Mammary microvascular endothelial cell (primary cell): Measurements from ENCODE around the gene STK11. TPM values are rescaled to one million over a fixed set of nuclear protein-coding genes. Genes with fewer than 3 reads are reported as not detected.

Experiments
- total RNA-seq: library from RNA; depleted of rRNA; stranded (reverse); fragments of >200 nt; gene quantifications from 2 replicates; pipeline ENCODE4 v1.2.3, GENCODE V29; 2015

STK11 gene
- 73.8 and 83.4 TPM in 2 replicates for total RNA-seq

DNA sequence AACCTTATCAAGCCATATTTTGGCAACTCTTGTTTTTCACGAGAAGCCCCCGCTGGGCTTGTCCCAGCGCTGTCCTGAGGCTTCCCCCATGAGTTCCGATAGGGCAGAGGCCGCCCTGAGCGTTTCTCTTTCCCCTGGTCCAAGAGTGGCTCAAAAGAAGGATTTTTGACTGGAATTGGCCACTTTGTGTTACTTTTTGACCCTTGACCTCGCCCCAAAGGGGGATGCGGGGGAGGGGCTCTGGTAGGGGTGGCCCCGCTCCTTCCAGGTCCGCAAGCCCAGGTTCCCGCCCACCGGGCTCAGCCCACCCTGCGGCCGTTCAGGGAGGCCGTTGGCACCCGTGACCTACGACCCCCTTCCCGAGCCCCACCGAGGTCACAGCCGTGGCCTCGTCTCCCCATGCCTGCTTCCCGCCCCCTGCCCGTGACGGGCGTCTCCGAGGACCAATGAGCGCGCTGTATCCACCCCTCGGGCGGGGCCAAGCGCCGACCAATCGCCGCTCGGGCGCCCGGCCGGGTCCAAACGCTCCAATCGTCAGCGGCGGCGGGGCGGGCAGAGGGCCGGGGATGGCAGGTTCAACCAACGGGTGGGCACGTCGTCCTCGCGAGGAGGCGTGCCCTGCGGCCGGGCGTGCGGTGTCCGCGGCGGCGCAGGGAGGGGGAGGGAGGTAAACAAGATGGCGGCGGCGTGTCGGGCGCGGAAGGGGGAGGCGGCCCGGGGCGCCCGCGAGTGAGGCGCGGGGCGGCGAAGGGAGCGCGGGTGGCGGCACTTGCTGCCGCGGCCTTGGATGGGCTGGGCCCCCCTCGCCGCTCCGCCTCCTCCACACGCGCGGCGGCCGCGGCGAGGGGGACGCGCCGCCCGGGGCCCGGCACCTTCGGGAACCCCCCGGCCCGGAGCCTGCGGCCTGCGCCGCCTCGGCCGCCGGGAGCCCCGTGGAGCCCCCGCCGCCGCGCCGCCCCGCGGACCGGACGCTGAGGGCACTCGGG, at the start of gene STK11:
TSS of gene STK11 (plus strand) at position 665 of the 986 bp plus-strand sequence. CDS start 1,136 bp downstream, outside the sequence.

DNA sequence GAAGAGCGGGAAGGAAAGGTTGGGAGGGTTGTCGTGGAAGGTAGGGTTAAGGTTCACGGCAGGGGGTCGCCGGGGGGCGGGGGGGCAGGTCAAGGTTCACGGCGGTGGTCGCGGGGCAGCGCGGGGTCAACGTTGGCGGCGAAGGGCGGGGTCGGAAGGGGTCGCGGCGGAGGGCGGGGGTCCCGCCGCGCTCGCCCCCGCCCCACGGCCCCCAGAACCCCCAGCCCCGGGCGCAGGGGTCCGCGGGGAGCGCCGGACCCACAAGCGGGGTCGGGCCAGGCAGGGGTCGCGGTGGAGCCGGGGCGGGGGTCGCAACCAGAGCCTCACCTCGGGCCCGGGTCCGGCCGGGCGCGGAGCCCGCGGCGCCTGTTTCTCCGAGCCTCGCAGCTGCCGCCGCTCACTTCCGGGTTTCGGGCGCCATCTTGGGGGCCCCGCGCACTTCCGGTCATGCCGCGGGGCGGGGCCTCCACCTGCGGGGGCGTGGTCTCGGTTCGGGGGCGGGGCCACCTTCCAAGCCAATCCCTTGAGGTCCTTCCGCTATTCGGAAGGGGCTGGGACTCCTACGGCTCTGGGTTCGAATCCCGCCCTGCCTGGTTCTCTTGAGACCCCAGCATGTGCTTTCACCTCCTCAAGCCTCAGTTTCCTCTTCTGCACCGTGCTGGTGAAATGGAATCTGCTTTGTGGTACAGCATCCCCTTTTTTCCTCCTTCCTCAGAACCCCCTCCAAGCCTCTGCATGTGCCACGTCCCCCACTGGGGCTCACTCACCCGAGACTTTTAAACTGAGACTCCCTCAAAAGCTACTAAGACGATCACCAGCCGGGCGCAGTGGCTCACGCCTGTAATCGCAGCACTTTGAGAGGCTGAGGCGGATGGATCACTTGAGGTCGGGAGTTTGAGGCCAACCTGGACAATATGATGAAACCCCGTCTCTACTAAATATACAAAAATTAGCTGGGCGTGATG, 31.5 kb upstream of the STK11 start, which contains the start of gene SBNO2:
TSS of gene SBNO2 (minus strand) at position 424 of the 965 bp plus-strand sequence. CDS start 19,992 bp downstream, outside the sequence.

GRCh38 chr19:1237754-1238368, 32.3 kb downstream of the STK11 start, which contains the start of gene CBARP:
Gene CBARP (minus strand): TSS chr19:1238005. CDS start chr19:1236100, 1,905 bp downstream.

GRCh38 chr19:1241417-1242095, 36.0 kb downstream of the STK11 start, which contains the start of gene ATP5F1D:
Gene ATP5F1D (plus strand): TSS chr19:1241751. CDS start chr19:1241851, 100 bp downstream.

GRCh38 chr19:1248139-1248785, 42.7 kb downstream of the STK11 start, which contains the start of gene MIDN:
Gene MIDN (plus strand): TSS chr19:1248583. CDS start chr19:1250297, 1,714 bp downstream.

DNA sequence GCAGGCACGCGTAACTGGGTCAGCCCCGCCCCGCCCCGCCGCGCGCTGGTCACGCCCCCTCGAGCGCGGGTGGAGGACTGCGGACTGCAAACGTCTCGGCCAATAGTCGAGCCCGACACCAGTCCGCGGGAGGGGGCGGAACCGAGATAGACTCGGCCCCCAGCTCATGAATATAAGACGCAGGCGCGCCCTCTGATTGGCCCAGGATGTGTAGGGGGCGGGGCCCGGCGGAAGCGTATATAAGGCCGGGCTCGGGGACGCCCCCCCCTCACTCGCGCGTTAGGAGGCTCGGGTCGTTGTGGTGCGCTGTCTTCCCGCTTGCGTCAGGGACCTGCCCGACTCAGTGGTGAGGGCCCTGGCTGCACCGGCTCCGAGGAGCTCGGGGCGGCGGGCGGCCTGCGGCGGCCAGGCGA, 63.5 kb downstream of the STK11 start, which contains the start of gene CIRBP:
TSS of gene CIRBP (plus strand) at position 268 of the 413 bp plus-strand sequence. CDS start 1,602 bp downstream, outside the sequence.

GRCh38 chr19:1275260-1275975, 69.8 kb downstream of the STK11 start, which contains the start of gene FAM174C:
Gene FAM174C (plus strand): TSS chr19:1275530. CDS start chr19:1275550, 20 bp downstream.

Other genes starting within 250 kb of the STK11 start
- 69.5 and 80.6 TPM in 2 replicates for gene WDR18, start 221.4 kb upstream of the STK11 start, total RNA-seq
- gene GRIN3B, start 205.4 kb upstream of the STK11 start, total RNA-seq, result 0.53 and 2.6 TPM in 2 replicates
- gene TMEM259, start 184.7 kb upstream of the STK11 start, total RNA-seq, result 144 and 147 TPM in 2 replicates
- not detected in 2 replicates for gene RNU6-2, start 184.3 kb upstream of the STK11 start, total RNA-seq
- gene CNN2, start 179.2 kb upstream of the STK11 start, total RNA-seq, result 166 and 189 TPM in 2 replicates
- gene ABCA7, start 165.7 kb upstream of the STK11 start, total RNA-seq, result 6.1 and 13.3 TPM in 2 replicates
- gene ARHGAP45, start 138.6 kb upstream of the STK11 start, total RNA-seq, result 43.0 and 45.8 TPM in 2 replicates
- gene POLR2E, start 110.4 kb upstream of the STK11 start, total RNA-seq, result 352 and 370 TPM in 2 replicates
- gene GPX4, start 101.8 kb upstream of the STK11 start, total RNA-seq, result 881 and 907 TPM in 2 replicates
- gene SBNO2, start 31.5 kb upstream of the STK11 start, total RNA-seq, result 38.8 and 42.5 TPM in 2 replicates
- 1.9 and 3.1 TPM in 2 replicates for gene CBARP, start 32.2 kb downstream of the STK11 start, total RNA-seq
- 53.4 and 66.3 TPM in 2 replicates for gene ATP5F1D, start 36.0 kb downstream of the STK11 start, total RNA-seq
- 27.0 and 31.7 TPM in 2 replicates for gene MIDN, start 42.8 kb downstream of the STK11 start, total RNA-seq
- 145 and 160 TPM in 2 replicates for gene CIRBP, start 63.6 kb downstream of the STK11 start, total RNA-seq
- gene FAM174C, start 69.8 kb downstream of the STK11 start, total RNA-seq, result 86.5 and 107 TPM in 2 replicates
- gene EFNA2, start 80.1 kb downstream of the STK11 start, total RNA-seq, result not detected in 2 replicates
- 206 and 213 TPM in 2 replicates for gene NDUFS7, start 178.1 kb downstream of the STK11 start, total RNA-seq
- 15.4 and 18.3 TPM in 2 replicates for gene GAMT, start 195.8 kb downstream of the STK11 start, total RNA-seq
- 83.3 and 92.8 TPM in 2 replicates for gene DAZAP1, start 201.8 kb downstream of the STK11 start, total RNA-seq
- 3,210 and 3,696 TPM in 2 replicates for gene RPS15, start 232.6 kb downstream of the STK11 start, total RNA-seq
- not detected in 2 replicates for gene APC2, start 244.3 kb downstream of the STK11 start, total RNA-seq